Measurements from ENCODE around the gene CNTF. TPM values are rescaled to one million over a fixed set of nuclear protein-coding genes. Genes with fewer than 3 reads are reported as not detected.
A peak's percentile ranks its signal among the peaks of the same experiment; 100 is the strongest.

Gene CNTF
- total RNA-seq, 4 donors from 2014 or later: 1.6 to 5.0 (median 1.7) TPM

DNA sequence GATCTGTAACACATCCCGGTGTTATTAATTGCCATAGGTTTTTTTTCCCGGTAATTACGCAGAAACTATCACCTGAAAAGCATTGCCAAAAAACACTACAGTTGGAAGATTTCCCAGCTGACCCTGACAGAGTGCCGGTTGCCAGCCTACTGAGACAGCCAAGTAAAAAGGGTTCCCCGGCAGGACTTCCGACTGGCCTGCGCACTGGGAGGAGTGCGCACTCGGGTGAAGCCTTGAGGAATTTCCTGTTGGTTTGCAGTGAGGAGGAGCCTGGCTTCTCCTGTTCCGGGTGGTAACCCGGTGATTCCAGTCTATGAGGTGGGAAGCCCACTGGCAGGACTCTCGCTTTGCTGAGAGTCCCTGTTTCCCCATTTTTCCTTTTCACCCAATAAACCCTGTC lies 52.1 kb downstream of the CNTF start:
- 64 to 89% methylated on average over 12 of the region's 12 CpGs for WGBS, 2 donors
- DNase-seq: peak in 1 of 2 donors; percentile 8
- Histone ChIP-seq H3K9me3 (no peaks in the 10 kb centered on the region), H3K27me3 (no peaks in the 10 kb centered on the region), H3K4me3 (replicated peaks in 1 of 3) (no peak overlapping the region), H3K4me1 (no peaks in the 10 kb centered on the region), H3K27ac (no peak overlapping the region), H3K36me3 (no peaks in the 10 kb centered on the region)
- intact Hi-C loops (cut with DNase I): loop anchor here (10.0 kb wide), 1 partner anchor 110 kb away; no protein-coding TSS in a partner anchor
- TF ChIP-seq, protein P1, sequence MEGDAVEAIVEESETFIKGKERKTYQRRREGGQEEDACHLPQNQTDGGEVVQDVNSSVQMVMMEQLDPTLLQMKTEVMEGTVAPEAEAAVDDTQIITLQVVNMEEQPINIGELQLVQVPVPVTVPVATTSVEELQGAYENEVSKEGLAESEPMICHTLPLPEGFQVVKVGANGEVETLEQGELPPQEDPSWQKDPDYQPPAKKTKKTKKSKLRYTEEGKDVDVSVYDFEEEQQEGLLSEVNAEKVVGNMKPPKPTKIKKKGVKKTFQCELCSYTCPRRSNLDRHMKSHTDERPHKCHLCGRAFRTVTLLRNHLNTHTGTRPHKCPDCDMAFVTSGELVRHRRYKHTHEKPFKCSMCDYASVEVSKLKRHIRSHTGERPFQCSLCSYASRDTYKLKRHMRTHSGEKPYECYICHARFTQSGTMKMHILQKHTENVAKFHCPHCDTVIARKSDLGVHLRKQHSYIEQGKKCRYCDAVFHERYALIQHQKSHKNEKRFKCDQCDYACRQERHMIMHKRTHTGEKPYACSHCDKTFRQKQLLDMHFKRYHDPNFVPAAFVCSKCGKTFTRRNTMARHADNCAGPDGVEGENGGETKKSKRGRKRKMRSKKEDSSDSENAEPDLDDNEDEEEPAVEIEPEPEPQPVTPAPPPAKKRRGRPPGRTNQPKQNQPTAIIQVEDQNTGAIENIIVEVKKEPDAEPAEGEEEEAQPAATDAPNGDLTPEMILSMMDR (IDR thresholded peaks at IDR 0.05): no peak
- TF ChIP-seq POLR2A (IDR thresholded peaks at IDR 0.05): no peak

Other genes starting within 250 kb of the CNTF start
- not detected for gene OR5B3, start 215.8 kb upstream of the CNTF start, total RNA-seq
- gene OR5B2, start 194.5 kb upstream of the CNTF start, total RNA-seq: not detected
- gene OR5B12, start 180.4 kb upstream of the CNTF start, total RNA-seq: not detected
- not detected for gene OR5B21, start 114.6 kb upstream of the CNTF start, total RNA-seq
- 10 to 100 TPM in 2 of 4 donors, 1 to 10 TPM in 2; 5.8 to 14.4 (median 9.4) TPM for gene LPXN, start 46.8 kb upstream of the CNTF start, total RNA-seq
- gene ZFP91, start 43.6 kb upstream of the CNTF start, total RNA-seq: 10 to 100 TPM; 49.8 to 63.7 (median 59.1) TPM
- not detected for gene GLYAT, start 109.3 kb downstream of the CNTF start, total RNA-seq
- 1 to 10 TPM in 1 of 4 donors, not detected in 3; 2.4 TPM for gene GLYATL2, start 222.0 kb downstream of the CNTF start, total RNA-seq